HG03575 (cell line): Measurements from ENCODE around the gene MME.

ENCODE experiments used
- ATAC-seq: cut with Tn5 transposase; IDR thresholded peaks from one replicate; pipeline ENCODE4 v1.9.1; 2021; ENCODE audit not compliant: unreplicated experiment, insufficient number of reproducible peaks, low FRiP score; ENCODE audit errors: extremely low read depth

The MME gene

DNA sequence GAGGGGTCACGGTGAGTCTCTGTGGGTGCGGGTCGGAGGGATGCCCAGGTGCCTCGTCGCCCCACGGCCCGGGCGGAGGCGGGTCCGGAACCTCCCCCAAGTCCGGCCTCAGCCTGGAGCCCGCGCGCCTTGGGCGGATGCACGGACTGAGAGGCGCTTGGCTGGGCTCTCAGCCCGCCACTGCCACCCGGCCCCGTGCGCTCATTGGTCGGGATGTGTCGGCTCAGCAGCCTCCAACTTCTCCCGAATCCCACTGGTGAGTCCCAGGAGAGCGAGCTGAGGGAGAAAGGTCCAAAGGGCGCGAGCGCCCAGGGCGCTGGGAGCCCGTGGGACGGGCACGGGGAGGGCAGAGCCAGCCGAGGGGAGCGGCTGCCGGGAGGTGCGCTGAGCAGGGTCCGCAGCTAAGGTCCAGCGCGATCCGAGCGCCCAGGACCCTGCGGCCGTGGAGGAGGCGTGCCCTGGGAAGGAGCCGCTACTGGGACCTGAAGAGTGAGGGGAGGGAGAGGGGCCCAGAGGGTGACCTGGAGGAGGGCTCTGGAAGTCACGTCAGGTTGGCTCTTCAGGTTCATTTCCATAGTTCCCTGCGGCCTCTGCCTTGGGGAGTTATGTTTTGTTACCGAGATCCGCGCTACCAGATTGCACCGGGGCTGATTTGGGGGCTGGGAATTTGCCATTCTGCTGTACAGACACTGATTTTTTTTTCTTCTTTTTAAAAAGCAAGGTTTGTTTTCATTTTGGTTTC is at the start of gene MME:
Gene MME, plus strand, starts transcription at position 574 of the 742 bp plus-strand sequence. CDS start 3,849 bp downstream, outside the sequence.
- no peak for ATAC-seq

DNA sequence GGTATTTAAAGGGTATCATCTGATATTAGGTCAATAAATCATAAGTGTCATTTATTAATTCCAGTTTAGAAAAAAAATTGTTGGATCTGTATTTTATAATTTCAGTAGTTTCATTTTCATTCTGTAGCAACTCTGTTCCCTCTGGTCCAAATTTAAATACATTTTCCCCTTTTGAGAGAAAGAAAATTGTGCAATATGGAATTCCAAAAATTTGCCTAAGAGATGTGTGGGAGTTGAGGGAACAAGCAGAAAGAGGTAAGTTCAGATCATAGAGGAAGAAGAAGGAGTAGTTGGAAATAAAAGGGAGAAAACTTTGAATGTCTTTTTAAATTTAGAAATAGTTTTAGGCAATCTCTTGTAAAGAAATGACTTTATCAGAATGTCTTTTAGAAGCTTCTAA is 48.9 kb upstream of the MME start:
- no peak for ATAC-seq

DNA sequence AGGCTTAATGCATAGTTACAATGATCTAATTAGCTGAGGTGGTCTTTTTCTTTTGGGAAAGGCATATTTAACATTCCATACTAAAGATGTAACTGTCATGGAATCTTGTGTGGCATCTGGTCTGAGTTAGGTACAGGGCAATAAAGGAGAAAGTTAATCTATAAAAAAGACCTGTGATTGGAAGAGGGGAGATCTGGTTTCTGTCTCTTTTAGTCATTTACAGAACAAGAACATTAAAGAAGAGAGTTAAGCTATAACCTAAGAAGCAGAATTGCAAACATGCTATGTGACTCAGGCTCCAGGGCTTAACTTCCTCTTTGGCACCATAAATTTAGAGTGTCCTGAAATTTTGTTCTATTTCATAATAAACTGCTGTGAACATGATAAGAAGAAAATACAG is 47.2 kb upstream of the MME start:
- ATAC-seq: no peak

- ATAC-seq: no peak
Observed at GRCh38 chr3:155034786-155035185, 45.3 kb upstream of the MME start.

DNA sequence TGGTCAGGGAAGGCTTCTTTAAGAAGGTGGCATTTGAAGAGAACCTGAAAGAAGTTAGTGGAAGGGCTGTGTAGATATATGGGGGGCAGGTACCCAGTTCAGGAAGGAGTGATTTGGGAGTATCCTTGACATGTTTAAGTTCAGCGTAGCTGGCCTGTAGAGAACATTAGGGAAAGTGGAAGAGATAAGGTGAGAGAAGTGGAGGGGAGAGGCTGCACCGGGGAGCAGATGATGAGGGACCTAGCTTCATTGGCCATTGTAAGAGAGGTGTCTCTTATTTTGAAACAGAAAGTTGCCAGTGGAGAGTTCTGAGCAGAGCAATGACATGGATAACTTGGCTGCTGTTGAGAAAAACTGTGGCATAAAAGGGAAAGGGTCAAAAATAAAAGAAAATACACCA is 44.6 kb upstream of the MME start:
- ATAC-seq: no peak

DNA sequence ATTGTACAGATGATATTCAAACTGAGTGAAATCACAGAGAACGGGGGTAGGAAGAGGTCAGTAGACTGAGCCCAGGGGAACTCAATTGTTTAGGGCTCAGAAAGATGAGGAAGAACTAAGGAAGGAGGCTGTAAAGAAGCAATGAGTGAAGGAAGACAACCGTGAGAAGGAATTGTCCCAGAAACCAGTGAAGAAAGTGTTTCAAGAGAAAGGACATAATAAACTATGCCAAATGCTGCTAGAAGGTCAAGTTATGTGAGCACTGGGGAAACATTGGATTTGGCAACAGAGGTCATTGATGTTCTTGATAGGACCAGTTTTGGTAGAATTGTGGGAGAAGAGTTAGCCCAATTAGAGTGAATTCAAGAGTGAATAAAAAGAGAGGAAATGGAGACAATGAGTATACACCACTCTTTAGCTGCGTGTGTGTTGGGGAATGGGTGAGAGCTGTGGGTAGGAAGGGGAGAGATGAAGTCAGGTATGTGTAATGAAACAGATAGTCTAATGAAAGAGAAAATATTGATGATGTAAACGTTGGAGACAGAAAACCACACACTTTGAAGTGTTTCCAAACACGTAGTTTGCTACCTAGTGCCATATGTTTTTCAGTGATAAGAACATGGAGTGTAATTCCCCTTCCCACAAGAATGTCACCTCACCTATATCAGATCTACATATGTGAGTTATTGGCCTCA is 42.5 kb upstream of the MME start:
- ATAC-seq: no peak

GRCh38 chr3:155038203-155038554 is 41.9 kb upstream of the MME start:
- ATAC-seq: no peak

DNA sequence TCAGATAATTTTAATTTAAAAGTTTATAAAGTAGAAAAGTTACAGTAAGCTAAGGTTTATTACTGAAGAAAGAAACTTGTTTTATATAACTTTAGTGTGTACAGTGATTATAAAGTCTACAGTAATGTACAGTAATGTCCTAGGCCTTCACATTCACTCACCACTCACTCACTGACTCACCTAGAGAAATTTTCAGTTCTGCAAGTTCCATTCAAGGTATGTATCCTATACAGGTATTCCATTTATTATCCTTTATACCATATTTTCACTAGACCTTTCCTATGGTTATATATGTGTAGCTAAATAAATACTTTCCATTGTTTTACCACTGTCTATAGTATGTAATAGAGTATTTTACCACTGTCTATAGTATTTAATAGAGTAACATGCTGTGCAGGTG is 33.2 kb upstream of the MME start:
- no peak for ATAC-seq

DNA sequence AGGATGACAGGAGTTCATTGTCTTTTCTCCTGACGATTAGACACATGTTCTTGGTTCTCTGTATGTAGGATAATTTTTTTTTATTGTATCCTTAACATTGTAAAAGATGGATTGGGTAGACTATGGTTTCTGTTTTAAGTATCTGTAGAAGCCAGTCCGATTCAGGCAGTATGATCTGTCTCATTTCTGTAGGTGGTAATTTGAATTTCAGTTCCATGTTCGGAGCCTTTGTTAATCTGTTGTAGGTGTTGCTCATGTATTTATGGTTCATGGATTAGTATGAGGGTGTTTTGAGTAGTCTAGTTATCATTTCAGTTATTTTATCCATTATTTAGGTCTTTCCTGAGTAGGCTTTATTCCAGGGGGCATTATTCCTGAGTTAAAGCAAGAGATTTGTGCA is 32.4 kb upstream of the MME start:
- ATAC-seq: no peak

- no peak for ATAC-seq
Observed at GRCh38 chr3:155049959-155050358, 30.2 kb upstream of the MME start.

GRCh38 chr3:155052470-155052869 is 27.6 kb upstream of the MME start:
- ATAC-seq: no peak

- ATAC-seq: no peak
Observed at GRCh38 chr3:155053756-155054155, 26.4 kb upstream of the MME start.

DNA sequence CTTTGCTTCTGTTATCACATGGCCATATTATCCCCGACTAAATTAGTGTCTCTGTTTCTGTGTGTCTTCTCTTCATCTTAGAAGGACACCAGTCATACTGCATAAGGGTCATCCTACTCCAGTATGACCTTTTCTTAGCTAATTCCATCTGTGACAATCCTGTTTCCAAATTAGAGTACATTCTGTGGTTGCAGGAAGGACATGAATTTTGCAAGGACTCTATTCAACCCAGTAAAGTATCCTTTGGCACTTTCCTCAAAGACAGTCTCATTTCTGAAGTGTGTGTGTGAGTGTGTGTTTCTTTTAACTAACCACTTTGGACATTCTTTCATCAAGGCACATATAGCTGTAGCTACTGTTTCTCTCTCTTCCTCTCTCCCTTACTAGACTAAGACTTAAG is 15.2 kb upstream of the MME start:
- ATAC-seq: no peak

DNA sequence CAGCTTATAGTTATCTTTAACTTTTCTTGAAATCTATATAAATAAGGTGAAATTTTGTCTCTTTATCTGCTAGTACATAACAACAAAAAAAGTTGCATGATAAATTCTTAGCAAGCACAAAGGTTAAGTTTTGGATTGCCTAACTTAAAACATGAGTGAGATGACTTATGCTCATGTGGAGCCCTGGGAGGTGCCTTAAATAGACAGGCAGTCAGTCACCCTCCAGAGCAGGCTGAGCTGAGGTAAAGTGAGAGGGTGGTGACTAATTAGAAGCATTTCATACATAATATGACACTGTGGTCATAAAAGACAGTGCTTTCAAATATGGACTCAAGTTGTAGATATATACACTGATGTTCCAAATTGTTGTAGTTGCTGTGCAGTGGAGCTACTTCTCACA is 14.6 kb upstream of the MME start:
- no peak for ATAC-seq

DNA sequence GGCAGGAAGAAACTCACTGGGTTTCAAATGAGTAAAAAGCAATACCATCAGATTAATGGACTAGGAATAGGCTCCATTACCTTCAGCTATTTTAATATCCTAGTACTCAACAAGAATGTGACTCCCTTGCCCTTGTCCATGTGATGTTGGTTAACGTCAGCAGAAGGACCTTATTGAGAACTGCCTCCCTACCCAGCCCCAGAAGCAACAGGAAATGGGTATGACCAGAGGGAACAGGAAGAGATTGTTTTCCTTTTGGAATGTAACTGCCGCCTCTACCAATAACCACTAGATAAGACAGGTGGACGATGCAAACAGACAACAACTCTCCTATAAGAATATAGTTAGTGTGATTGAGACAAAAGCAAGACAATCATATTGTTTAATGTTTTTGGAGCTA is 10.4 kb upstream of the MME start:
- no peak for ATAC-seq

DNA sequence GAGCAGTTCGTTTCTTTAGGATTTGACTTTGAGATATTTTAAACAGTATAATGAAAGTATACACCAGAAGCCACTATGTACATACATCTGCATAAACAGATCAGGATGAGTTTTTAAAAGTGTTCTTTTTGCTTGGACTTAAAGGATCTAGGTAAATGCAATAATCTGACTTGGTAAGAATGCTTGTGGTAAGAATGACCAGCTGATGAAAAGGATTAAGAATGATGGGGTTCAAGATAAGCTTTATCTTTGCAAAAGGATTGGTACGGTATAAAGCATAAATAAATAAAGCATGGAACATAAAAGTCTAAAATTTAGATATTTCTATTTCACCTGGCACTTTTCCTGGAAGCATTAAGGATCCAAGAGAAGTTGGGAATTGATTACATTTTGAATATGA is 9.8 kb upstream of the MME start:
- ATAC-seq: no peak

- no peak for ATAC-seq
Observed at GRCh38 chr3:155070932-155071387, 9.2 kb upstream of the MME start.

DNA sequence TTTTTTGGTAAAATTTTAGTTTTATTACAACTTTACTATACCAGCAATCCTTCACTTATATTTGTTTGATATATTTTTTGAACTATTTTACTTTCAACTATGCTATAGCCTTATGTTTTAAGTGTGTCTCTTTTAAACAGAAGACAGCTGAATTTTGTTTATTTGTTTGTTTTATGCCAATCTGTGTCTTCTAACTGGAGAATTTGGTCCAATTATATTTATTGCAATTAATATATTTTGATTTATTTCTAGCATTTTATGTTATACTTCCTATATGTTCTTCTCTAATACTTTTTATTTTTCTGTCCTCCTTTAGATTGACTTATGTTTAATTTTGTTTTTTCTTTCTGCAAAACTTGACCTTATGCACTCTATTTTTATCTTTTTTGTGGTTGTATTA is 4.9 kb upstream of the MME start:
- no peak for ATAC-seq

- ATAC-seq: no peak
Observed at GRCh38 chr3:155076888-155077287, 3.2 kb upstream of the MME start.

- ATAC-seq: no peak
Observed at GRCh38 chr3:155078711-155079467, 1.2 kb upstream of the MME start.
